GM12875 (cell line): ENCODE data around the gene CAMKK1.

Source experiments
- H3K4me3 ChIP-seq: one replicate; pipeline ENCODE4 v1.5.1; 2011; ENCODE audit warnings: low read depth, low read length, control low read depth
- CTCF ChIP-seq: IDR thresholded peaks from 2 replicates; pipeline ENCODE4 v1.5.1; 2011; ENCODE audit warnings: low read depth, mild to moderate bottlenecking, control low read depth, inconsistent platforms, low read length, moderate library complexity, borderline replicate concordance; ENCODE audit not compliant: insufficient read depth

CAMKK1 gene

GRCh38 chr17:3893003-3893719 lies at the start of gene CAMKK1:
CAMKK1 (minus strand) TSS chr17:3893053; CDS start chr17:3885687, 7,366 bp downstream.
- peak within 1 kb of the TSS; percentile 61 for H3K4me3 ChIP-seq
- TF ChIP-seq CTCF, result no peak

DNA sequence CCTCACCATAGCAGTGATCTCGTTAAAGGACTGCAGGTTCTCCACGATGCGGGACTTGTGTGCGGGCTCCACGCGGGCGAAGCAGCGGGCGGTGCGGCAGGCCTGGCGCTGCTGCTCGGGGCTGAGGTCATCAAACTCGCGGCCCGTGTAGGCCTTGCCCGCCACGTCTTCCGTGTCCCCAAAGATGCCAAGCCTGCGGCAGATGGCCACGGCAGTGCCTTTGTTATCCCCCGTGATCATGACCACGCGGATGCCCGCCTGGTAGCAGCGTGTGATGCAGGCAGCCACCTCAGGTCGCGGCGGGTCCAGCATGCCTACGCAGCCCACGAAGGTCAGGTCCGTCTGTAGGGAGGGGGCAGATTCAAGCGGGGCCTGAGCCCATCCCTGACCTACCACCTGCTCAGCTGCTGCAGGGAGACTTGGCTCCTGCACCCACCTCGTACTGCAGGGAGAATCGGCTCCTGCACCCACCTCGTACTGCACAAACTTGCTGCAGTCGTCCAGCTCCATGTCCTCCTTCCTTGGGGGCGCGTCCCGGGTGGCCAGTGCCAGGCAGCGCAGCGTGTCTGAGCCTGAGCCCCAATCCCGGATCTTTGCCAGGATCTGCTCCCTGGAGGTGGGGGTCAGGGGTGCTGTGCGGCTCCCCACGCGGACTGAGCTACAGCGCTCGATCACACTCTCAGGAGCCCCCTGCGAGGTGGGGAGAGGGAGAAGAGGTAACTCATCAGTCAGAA lies 48.3 kb upstream of the CAMKK1 start:
- no peak for TF ChIP-seq CTCF

DNA sequence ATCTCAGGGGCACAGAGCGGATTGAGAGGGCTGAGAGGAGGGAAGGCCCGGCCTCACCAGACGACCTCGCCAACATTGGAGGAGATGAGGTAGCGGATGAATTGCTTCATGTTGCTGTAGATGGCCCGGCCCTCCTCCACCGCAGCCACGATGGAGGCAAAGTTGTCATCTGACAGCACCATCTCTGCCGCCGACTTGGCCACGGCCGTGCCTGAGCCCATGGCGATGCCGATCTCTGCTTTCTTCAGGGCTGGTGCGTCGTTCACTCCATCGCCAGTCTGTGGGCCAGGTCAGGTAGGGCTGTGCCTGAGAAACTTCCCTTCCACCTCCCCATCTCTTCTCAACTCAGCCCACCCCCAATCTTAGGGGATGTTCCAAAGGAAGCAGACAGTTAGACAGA lies 44.5 kb upstream of the CAMKK1 start:
- H3K4me3 ChIP-seq, result no peak overlapping the region
- no peak for TF ChIP-seq CTCF

More for the DNA sequence above, 48.3 kb upstream of the CAMKK1 start:
- H3K4me3 ChIP-seq, result no peak overlapping the region

GRCh38 chr17:3935825-3936355 lies 43.0 kb upstream of the CAMKK1 start:
- no peak for TF ChIP-seq CTCF
- H3K4me3 ChIP-seq, result no peak overlapping the region

- peak; percentile 60 for TF ChIP-seq CTCF
These were observed 42.3 kb upstream of the CAMKK1 start for GRCh38 chr17:3935140-3935542.

GRCh38 chr17:3929764-3930163 lies 36.9 kb upstream of the CAMKK1 start:
- H3K4me3 ChIP-seq, result no peak overlapping the region
- TF ChIP-seq CTCF, result no peak

More at GRCh38 chr17:3935140-3935542, 42.3 kb upstream of the CAMKK1 start:
- H3K4me3 ChIP-seq, result no peak overlapping the region

- TF ChIP-seq CTCF, result no peak
- H3K4me3 ChIP-seq, result no peak overlapping the region
These were observed 36.3 kb upstream of the CAMKK1 start for GRCh38 chr17:3929181-3929580.
